Measurements from ENCODE around the gene SNRPF.
"Not testable (repeated sequence)": the region's sequence is repeated elsewhere in the genome, so short reads cannot be mapped to it uniquely, and the experiment has no call there.

SNRPF gene

GRCh38 chr12:95858451-95859343 is at the start of gene SNRPF:
TSS of gene SNRPF (plus strand) at chr12:95858952. CDS start at chr12:95859074, 122 bp downstream.
- DNase-seq = peak; percentile 95

- DNase-seq = no peak
These were observed 49.6 kb upstream of the SNRPF start for GRCh38 chr12:95809000-95809680.

- no peak for DNase-seq
These were observed 48.3 kb upstream of the SNRPF start for GRCh38 chr12:95810411-95810810.

- not testable (repeated sequence) for DNase-seq
These were observed 46.6 kb upstream of the SNRPF start for GRCh38 chr12:95812155-95812554.

GRCh38 chr12:95815632-95816212 is 43.0 kb upstream of the SNRPF start:
- no peak for DNase-seq

GRCh38 chr12:95820096-95820703 is 38.6 kb upstream of the SNRPF start:
- no peak for DNase-seq

GRCh38 chr12:95829395-95829794 is 29.4 kb upstream of the SNRPF start:
- no peak for DNase-seq

GRCh38 chr12:95830335-95831089 is 28.2 kb upstream of the SNRPF start:
- DNase-seq = no peak

GRCh38 chr12:95834572-95834971 is 24.2 kb upstream of the SNRPF start:
- no peak for DNase-seq

- DNase-seq = no peak
These were observed 22.6 kb upstream of the SNRPF start for GRCh38 chr12:95836185-95836609.

GRCh38 chr12:95836630-95837239 is 22.0 kb upstream of the SNRPF start:
- no peak for DNase-seq

GRCh38 chr12:95837240-95838038 is 21.3 kb upstream of the SNRPF start:
- DNase-seq = no peak

GRCh38 chr12:95838125-95838524 is 20.6 kb upstream of the SNRPF start:
- peak; percentile 45 for DNase-seq

- DNase-seq = not testable (repeated sequence)
These were observed 16.3 kb upstream of the SNRPF start for GRCh38 chr12:95842426-95842825.

GRCh38 chr12:95848575-95849388 is 10.0 kb upstream of the SNRPF start:
- DNase-seq = no peak

GRCh38 chr12:95851606-95852005 is 7.1 kb upstream of the SNRPF start:
- no peak for DNase-seq

- DNase-seq = no peak
These were observed 6.6 kb upstream of the SNRPF start for GRCh38 chr12:95852133-95852532.

- DNase-seq = peak; percentile 74
These were observed 1.6 kb upstream of the SNRPF start for GRCh38 chr12:95857156-95857555.

- DNase-seq = no peak
These were observed 953 bp upstream of the SNRPF start for GRCh38 chr12:95857799-95858198.

GRCh38 chr12:95859344-95859816 is 628 bp downstream of the SNRPF start:
- no peak for DNase-seq

All from NCI-H510A (cell line).